GM23338 (cell line): Measurements from ENCODE around the gene ZC3H7A.

Source experiments
- CREB1 ChIP-seq: fragments of 250-450 bp; sonication (Bioruptor Pico); IDR thresholded peaks from 2 replicates; pipeline ENCODE4 v1.5.0; 2020; ENCODE audit warnings: low read depth, mild to moderate bottlenecking, moderate library complexity
- CTCF ChIP-seq, 2 experiments: fragments of 200-600 bp in 1 of 2; sonication (generic) in 1 of 2; conservative IDR thresholded peaks; 2 replicates each; pipeline versions ENCODE4 v1.5.1 to v1.6.1; 2016 to 2017; ENCODE audit warnings: antibody characterized with exemption in 2 of 2, low read depth in 2 of 2, mild to moderate bottlenecking in 2 of 2, moderate library complexity in 1 of 2
- EZH2 ChIP-seq: fragments of 200-600 bp; sonication (generic); IDR thresholded peaks from one replicate; pipeline ENCODE4 v1.8.0; 2017; ENCODE audit warnings: antibody characterized with exemption, mild to moderate bottlenecking, low read depth; ENCODE audit not compliant: unreplicated experiment
- POLR2AphosphoS5 ChIP-seq: IDR thresholded peaks from 2 replicates; pipeline ENCODE4 v1.6.1; 2016; ENCODE audit warnings: antibody characterized with exemption, low read depth
- STAT1 ChIP-seq: IDR thresholded peaks from one replicate; pipeline ENCODE4 v1.6.1; 2016; ENCODE audit warnings: antibody characterized with exemption; ENCODE audit not compliant: unreplicated experiment

- TF ChIP-seq CTCF (conservative IDR thresholded peaks at IDR 0.05; ENCODE audit: low read depth in 2 of 2): no peak
- TF ChIP-seq POLR2AphosphoS5: no peak
- no peak for TF ChIP-seq EZH2
- TF ChIP-seq STAT1: no peak
- no peak for TF ChIP-seq CREB1 (CRISPR knock-in tag)
Observed at GRCh38 chr16:11742093-11742535, 54.9 kb downstream of the ZC3H7A start.
